ENCODE measurements around the gene RNU11.

GRCh38 chr1:28666806-28667205 lies 18.4 kb downstream of the RNU11 start:
- TF ChIP-seq, protein P1, sequence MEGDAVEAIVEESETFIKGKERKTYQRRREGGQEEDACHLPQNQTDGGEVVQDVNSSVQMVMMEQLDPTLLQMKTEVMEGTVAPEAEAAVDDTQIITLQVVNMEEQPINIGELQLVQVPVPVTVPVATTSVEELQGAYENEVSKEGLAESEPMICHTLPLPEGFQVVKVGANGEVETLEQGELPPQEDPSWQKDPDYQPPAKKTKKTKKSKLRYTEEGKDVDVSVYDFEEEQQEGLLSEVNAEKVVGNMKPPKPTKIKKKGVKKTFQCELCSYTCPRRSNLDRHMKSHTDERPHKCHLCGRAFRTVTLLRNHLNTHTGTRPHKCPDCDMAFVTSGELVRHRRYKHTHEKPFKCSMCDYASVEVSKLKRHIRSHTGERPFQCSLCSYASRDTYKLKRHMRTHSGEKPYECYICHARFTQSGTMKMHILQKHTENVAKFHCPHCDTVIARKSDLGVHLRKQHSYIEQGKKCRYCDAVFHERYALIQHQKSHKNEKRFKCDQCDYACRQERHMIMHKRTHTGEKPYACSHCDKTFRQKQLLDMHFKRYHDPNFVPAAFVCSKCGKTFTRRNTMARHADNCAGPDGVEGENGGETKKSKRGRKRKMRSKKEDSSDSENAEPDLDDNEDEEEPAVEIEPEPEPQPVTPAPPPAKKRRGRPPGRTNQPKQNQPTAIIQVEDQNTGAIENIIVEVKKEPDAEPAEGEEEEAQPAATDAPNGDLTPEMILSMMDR (IDR thresholded peaks at IDR 0.05; ENCODE audit: insufficient read depth, low read length, poor library complexity, severe bottlenecking) = no peak
- no peak for TF ChIP-seq EZH2phosphoT487 (conservative IDR thresholded peaks at IDR 0.05; ENCODE audit: low read length)
